ENCODE measurements around the gene SIK3.

SIK3 gene

DNA sequence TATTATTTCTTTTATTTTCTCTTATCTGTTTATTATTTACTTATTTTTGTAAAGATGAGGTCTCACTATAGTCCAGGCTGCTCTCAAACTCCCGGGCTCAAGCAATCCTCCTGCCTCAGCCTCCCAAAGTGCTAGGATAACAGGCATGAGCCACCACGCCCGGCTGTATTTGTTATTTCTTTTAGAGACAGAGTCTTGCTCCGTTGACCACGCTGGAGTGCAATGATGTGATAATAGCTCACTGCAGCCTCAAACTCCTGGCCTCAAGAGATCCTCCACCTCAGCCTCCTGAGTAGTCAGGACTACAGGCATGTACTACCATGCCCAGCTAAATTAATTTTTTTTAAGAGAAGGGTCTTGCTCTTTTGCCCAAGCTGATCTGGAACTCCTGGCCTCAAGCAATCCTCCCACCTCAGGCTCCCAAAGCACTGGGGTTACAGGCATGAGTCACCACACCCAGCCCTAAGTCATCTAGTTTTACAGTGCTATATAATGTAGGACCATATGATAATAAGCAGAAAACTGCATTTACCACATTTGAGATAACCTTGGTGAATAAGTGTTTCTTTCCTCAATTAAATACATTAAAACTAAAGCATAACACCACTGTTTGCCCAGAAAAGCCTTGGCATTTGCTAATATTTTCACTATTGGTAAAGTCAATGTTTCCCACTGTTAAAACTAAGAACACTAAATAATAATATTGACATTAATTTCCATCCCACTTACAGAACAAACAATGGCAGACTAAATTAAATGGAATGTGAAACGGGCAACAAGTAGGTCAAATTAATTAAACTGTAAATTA lies 127.5 kb downstream of the SIK3 start:
- no peak for DNase-seq (ENCODE audit: low read depth in 2 of 2)

DNA sequence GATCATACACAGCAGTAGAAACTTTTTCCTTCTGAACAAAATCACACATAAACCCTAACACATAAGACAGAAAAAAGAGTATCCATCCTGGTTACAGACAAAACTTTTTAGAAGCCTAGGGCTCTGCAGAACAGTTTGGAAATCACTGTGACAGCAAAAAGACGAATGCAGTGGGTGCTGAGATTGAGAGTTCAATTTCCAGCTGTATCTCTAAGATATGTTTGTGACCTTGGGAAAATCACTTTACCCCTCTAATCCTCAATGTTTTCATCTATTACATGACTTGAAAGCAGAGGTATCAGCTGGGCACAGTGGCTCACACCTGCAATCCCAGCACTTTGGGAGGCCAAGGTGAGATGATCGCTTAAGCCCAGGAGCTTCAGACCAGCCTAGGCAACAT lies 128.5 kb downstream of the SIK3 start:
- DNase-seq (ENCODE audit: low read depth in 2 of 2) = no peak

DNA sequence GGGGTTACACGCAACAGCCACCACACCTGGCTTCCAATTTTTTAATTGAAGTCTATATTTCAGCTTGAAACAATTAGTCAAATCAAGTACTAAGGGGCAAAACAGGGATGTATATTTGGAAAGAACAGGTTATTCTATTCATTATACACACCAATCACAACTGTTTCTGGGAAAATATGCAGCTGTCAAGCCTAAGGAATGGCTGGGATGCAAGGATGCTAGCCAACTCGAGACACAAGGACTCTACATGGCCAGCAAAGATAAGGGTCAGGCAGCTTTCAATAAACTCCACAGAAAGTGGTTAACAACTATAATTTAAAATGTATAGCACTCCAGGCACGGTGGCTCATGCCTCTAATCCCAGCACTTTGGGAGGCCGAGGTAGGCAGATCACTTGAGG lies 134.0 kb downstream of the SIK3 start:
- DNase-seq (ENCODE audit: low read depth in 2 of 2) = no peak

DNA sequence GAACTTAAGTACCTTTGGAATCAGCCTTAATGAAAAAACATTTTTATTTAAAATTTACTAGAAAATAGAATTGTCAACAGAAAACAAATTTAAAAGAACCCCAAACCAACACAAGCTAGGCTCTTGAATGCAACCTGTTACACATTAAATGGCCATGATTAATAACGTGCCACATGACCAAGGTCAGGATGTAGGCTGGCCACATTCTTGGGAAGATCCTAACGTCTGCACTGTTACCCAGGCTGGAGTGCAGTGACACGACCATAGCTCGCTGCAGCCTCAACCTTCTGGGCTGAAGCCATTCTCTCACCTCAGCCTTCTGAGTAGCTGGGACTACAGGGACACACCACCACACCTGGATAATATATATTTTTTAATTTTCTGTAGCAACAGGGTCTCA lies 134.4 kb downstream of the SIK3 start:
- DNase-seq (ENCODE audit: low read depth in 2 of 2) = no peak

DNA sequence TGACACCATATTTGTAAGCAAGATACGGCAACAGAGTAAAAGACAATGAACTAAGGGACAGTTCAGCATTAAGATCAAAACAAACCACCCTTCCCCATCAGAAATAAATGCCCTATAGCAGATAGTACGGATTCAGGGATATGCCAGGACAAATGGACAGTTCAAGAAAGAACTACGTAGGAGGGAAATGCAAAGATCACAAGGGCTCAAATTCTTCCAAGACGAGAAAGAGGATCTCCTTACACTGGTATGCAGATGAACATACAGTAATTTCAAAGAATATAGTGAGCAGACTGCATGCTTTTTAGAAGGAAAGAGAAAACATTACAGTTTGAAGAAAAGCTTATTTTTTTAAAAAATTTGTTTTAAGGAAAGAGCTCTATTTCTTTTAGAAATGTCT lies 136.1 kb downstream of the SIK3 start:
- DNase-seq (ENCODE audit: low read depth in 2 of 2) = no peak

DNA sequence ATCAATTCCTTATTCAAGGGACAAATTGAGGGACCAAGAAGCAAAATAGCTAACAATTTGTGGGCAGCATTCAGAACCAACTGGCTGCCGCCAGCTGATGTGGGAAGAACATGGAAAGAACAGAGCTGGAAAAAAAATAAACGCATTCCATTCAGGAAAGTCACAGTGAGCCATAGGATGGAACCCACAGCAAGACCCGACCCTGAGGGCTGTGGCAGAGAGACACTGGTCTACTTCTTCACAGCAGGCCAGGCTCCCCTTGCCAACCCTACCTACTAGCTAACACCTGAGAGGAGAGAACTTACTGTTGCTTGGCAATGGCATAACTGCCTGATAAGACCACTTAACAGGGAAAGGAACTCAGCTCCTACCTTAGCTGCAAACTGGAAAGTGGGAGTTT lies 137.3 kb downstream of the SIK3 start:
- no peak for DNase-seq (ENCODE audit: low read depth in 2 of 2)

DNA sequence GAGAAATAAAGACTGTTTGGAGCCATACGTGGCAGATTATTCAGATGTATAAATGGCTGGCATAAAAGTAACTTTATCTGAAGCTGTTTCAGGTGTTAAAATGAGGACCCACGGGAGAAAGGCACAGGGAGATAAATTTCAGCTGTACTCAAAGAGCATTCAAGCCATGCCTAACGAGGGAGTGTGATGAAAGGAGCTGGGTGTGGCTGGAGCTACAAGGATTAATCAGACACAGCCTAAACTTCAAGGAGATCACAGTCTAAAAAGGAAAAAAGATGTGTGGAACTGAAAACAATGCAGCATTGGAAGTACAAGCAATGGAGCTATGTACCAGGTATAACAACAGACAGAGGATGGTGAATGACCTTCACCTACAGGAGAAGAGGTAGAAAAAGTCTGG lies 140.0 kb downstream of the SIK3 start:
- DNase-seq (ENCODE audit: low read depth in 2 of 2) = no peak

DNA sequence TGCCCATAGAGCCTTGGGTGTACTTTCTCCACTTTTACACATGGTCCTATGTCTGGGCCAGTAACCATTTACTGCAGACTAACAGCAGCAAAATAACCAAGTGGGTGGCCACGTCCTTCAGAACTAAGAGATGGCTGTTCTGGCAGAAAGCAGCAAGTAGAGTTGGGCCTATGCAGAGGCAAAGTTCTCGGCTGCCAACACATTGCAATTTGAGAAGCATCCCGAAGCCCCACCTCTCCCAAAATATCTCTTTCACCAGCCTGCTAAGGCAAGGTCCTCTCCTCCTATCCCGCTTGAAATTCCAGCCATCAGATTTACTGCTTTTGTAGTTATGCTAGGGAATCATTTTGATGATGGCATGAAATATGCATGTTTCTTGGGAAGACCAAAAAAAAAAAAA lies 142.3 kb downstream of the SIK3 start:
- no peak for DNase-seq (ENCODE audit: low read depth in 2 of 2)

DNA sequence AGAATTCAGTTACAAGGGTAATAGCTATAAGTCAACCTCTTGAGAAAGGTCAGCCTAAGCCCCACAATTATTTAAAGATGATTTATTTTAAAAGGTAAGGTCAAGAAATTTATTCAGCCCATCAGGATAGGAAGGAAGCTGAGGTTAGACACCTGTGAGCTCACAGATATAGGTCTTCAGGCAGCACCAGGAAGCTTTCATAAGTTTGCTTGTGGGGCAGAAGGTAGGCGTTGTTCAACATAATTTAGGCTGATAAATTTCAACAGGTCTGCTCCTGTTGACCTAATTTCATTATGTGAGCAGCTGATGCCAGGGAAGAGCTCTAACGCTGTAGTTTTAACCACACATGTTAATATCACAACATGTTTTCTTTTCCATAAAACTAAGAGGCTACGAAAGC lies 142.7 kb downstream of the SIK3 start:
- DNase-seq (ENCODE audit: low read depth in 2 of 2) = no peak

DNA sequence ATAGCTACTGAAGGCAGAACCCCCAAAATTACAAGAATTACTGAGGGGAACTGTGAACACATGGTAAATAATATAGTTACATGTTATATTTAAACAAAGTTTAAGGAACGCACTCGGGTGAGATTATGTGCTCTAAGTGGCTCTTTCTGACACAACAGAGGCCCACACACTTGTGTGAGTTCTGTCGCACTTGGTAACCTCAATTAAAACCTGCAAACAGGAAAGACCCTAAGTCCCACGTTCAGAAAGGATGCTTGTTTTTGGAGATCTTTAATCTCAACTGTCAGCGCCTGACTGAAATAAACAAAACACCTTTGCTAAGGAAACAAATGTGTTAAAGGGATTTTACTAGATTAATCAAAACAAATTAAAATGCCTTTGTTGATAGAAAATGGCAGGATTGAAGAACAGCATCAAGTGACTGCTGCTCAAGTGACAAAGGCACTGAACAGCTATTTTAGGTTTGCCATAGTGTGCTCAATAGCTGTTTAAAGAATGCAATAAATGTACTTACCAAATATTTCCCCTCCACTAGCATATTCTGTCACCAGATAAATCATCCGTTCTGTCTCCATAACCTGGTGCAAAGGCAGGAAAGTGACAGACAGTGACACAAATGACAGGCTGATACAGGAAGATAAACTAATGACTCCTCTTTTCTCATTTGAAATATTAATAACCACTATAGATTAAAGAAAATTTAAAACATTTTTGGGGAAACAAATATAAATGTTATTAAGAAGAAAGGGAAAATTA lies 144.5 kb downstream of the SIK3 start:
- DNase-seq (ENCODE audit: low read depth in 2 of 2) = no peak

DNA sequence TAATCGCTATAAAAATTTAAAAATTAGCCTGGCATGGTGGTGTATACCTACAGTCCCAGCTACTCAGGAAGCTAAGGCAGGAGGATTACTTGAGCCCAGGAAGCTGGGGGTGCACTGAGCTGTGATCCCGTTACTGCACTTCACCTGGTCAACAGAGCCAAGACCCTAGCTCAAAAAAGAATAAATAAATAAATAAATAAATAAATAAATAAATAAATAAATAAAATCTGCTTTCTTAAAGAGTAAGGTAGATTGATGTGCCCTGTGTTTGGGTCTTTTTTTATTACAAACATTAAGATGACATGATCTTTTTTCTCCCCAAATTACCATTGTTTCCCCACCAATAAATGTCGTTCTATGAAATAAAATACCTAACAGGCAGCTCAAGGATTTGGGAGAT lies 146.5 kb downstream of the SIK3 start:
- DNase-seq (ENCODE audit: low read depth in 2 of 2) = no peak

DNA sequence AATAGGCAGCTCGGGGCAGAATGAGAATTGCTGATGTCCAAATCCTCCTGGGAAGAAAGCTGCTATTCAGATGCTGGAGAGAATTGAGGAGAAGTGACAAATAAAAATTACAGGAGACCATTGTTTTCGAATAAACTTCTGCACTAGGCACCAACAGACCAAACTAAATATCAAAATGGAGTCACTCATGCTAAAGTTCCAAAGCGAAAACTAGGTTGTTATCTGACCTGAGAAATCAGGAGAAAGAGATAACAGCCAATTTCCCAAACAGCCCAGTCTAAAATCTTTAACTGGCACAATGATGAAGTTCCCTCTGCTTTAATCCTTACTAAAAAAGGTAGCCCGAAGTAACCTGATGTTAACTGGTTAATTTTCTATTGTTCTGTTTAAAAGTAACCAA lies 148.0 kb downstream of the SIK3 start:
- DNase-seq (ENCODE audit: low read depth in 2 of 2) = no peak

DNA sequence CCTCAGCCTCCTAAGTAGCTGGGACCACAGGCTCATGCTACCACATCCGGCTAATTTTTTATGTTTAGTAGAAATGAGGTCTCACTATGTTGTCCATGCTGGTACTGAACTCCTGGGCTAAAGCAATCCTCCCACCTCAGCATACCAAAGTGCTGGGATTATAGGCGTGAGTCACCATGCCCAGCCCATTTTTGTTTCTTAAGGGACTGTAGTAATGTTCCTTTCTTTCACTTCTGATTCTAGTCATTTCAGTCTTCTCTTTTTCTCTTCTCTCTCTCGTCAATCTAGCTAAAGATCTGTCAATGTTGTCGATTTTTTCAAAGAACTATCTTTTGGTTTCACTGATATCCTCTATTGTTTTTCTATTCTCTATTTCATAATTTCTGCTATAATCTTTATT lies 149.8 kb downstream of the SIK3 start:
- no peak for DNase-seq (ENCODE audit: low read depth in 2 of 2)

DNA sequence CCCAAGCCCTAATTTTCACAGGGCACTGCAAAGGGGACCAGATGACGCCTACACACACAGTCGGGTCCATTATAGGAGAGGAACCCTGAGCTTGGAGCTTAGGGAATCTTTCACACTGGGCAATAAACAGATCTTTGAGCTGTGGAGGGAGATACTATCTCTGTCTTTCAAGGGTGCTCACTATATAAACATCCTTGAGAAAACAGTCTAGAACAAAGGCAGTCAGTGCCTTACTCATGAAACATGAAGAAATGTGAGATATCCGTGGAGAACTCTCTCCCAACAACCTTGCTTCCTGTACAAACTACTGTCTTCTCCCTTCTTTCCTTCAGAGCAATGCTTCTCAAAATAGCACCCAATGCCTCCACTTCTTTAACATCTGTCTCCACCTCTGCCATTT lies 151.8 kb downstream of the SIK3 start:
- no peak for DNase-seq (ENCODE audit: low read depth in 2 of 2)

DNA sequence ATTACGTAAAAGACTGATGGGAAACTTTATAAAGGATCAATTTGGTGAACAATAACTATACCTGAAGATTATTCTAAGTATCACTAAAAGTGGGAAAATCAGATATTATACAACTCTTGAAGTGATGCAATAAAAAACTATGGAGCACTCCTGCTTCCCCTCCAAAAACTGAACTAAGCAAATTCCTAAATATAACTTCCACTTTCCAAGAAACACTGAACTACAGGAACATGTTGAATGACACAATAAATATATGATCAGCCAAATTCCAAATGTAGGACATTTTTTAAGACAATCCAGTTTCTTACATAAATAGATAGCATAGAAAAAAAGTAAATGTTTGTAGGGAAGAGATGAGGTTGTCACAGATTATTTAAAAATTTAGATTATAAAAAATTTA lies 158.7 kb downstream of the SIK3 start:
- no peak for DNase-seq (ENCODE audit: low read depth in 2 of 2)

DNA sequence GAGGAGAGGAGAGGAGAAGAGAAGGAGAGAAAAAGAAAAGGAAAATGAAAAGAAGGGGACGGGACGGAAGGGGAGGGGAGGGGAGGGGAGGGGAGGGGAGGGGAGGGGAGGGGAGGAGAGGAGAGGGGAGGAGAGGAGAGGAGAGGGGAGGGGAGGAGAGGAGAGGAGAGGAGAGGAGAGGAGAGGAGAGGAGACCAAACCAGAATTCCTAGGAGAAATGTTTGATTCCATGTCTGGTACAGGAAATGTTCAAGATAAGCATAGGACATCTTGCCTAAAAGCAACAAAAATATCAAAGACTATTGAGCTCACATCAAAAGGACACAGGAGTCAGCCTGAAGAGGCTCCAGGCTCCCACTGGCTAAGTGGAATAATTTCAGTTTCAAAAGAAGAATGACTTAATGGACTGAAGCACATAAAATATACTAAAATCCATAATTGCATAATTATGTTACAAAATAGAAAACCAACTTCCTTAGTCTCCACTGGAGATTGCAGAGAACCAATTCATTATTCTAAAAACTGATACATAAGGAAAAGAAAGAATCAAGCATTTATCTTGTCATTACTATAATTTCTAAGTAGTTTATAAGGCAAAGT lies 159.7 kb downstream of the SIK3 start:
- no peak for DNase-seq (ENCODE audit: low read depth in 2 of 2)

DNA sequence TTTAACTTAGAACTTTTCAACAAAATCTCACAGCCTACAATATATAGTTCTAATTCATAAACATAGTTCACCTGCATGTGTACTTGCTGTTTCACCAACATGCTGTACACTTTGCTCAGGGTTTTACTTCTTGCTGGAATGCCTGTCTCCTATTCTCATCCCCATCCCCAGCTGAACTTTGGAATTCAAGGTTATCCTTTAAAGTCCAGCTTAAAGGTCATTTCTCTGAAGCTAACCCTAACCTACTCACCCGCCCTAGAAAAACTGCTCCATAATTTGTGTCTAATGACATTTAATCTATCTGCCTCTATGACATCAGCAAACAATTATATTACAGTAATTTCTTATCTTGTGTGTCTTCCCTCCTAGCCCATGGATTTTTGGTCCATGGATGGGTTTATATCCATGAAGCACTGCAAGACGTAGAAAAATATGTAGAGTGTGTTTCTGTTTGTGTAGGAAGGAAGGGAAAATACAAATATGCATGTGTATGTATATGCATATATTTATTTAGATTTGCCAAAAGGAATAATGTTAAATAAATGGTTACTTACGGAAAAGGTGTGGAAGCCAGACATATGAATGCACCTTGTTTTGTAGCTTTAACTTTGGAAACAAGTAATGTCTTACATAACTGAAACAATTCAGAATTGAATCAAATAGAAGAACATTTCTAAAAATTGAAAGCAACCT lies 161.3 kb downstream of the SIK3 start:
- DNase-seq (ENCODE audit: low read depth in 2 of 2) = no peak

DNA sequence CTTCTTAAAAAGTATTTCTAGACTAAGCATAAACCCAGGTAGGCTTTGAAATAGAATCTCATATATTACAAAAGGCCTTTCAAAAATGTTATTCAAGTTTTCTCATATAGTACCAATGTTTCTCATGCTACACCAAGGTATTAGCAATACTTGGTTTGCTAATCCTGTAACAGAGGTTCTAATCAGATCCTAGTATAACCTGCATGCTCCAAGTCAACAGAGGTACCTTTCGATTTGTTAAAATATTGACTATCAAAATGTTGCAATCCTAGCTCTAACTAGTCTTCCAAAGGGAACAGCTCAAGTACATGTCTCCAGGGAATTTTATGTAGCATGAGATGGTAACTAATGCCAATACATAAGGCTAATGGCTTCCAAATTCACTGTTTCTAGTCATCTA lies 162.7 kb downstream of the SIK3 start:
- DNase-seq (ENCODE audit: low read depth in 2 of 2) = no peak

DNA sequence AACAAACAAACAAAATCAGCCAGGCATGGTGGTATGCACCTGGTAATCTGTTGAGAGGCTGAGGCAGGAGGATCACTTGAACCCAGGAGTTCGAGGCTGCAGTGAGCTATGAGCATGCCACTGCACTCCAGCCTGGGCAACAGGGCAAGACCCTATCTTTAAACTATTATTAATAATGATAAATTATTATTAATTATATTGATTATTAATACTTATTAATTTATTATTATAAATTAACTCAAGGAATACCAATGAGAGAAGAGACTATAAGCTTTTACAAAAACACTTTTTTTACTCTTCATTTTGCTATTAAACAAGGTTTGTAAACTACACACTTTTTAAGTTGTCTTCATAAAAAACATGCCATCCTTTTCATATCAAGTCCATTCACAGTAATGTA lies 163.1 kb downstream of the SIK3 start:
- DNase-seq (ENCODE audit: low read depth in 2 of 2) = no peak

DNA sequence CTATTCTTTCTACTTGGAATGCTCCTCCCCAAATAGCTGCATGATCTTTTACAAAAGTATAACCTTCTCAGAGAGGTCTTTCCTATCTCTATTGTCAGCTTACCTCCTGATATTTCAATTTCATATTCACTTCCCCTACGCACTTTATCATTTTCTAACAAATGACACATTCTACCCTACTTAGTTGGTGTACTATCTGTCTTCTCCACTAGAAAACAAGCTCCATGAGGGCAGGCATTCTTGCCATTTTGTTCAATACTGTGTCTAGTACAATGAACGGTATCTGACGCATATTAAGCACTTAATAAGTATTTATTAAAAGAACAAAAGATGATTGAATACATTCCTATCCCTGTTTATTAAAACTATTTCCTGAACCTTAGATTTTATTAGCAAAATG lies 164.3 kb downstream of the SIK3 start:
- DNase-seq (ENCODE audit: low read depth in 2 of 2) = no peak

DNA sequence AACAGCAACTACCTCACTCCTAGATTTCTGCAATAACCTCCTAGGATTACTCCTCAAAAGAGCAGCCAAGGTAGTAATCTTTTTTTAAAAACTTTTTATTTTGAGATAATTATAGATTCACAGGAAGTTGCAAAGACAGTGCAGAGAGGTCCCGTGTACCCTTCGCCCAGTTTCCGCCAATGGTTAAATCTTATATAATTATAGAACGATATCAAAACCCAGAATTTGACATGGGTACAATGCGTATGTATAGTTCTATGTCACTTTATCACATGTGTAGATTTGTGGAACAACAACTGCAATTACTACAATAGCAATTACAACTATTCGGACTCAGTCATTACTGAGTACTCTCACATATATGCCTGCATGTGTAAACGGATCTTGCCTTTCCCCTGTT lies 166.0 kb downstream of the SIK3 start:
- DNase-seq (ENCODE audit: low read depth in 2 of 2) = no peak

DNA sequence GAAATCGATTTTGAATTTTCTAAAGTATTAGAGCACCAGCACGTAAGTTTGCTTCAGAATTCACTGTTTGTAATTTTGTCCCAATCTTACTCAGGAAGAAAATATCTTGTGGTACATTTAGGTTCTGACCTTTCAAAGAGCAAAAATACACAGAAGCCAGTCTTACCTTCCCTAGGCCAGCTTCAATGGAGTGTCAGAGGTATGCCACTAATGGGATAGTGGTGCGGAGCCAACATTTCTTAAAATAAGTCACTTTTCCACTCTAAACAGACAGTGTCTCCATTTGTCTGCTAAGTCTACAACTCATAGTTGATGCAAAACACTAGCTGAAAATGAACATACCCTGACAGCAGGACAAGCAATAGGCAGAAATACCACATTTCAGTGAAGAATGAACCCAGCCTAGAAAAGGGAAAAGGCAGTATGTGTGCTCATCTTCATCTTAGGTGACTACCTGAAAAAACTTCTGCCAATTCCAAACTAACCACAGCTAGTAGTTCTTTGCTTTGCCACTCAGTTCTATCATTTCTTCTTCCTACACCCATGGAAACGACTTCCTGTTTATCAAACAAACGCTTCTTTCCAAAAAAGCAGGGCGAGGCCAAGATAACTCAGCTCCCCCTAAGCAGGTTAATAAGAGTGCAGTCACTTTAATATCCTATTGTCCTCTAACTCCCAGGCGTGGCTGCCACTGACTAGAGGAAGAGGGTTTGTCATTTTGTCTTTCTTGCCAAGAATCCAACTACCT lies 166.8 kb downstream of the SIK3 start:
- no peak for DNase-seq (ENCODE audit: low read depth in 2 of 2)
